Effector CD4-positive, alpha-beta T cell (primary cell): Measurements from ENCODE around the gene ZSWIM9.

Experiments used
- DNase-seq: peaks from one replicate; pipeline ENCODE4 v3.0.0-alpha.2; 2020

ZSWIM9 gene

GRCh38 chr19:48175578-48175977, 5.1 kb downstream of the ZSWIM9 start:
- DNase-seq: no peak

DNA sequence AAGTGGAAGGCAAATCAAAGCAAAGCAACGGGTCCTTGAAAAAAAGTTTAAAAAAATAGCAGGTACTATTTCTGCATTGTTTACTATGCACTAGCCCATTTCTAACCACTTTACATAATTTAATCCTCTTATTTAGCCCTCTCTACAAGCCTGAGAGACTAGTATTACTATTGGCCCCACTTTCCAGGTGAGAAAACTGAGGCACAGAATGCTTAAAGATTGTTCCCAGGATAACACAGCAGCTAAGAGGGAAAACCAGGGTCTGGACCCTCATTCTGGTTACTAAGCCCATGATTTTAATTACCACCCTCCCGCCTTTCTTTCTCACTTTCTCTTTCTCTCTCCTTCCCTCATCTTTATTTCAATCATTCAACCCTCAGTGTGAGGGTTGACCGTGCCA, 5.7 kb downstream of the ZSWIM9 start:
- no peak for DNase-seq

GRCh38 chr19:48181505-48181904, 11.0 kb downstream of the ZSWIM9 start:
- no peak for DNase-seq

DNA sequence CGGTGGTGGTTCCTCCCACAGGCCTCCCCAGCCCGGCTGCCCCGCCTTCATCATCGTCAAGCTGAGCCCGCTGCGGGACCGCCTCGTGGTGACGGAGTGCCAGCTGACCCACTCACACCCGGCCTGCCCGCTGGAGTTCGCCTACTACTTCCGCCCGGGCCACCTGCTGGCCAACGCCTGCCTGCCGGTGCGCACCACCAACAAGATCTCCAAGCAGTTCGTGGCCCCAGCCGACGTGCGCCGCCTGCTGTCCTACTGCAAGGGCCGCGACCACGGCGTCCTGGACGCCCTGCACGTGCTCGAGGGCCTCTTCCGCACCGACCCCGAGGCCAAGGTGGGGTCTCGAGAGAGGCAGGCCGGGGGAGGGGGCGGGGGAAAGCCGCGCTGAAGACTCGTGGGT, 12.0 kb downstream of the ZSWIM9 start:
- DNase-seq: no peak

- no peak for DNase-seq
These were observed 12.9 kb downstream of the ZSWIM9 start for GRCh38 chr19:48183356-48183755.

DNA sequence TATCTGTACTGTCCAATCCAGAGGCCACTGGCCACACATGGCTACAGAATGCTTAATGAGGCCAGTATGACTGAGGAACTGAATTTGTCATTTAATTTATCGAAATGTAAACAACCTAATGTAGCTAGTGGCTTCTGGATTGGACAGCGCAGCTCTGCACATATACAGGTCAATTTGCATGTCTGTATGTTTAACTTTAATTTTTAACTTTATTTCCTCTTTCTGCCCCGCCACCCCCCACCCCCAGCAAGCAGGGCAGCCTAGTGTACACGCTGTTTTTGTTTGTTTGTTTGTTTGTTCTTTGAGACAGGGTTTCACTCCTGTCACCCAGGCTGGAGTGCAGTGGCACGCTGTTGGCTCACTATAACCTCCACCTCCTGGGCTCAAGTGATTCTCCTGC, 15.5 kb downstream of the ZSWIM9 start:
- no peak for DNase-seq

DNA sequence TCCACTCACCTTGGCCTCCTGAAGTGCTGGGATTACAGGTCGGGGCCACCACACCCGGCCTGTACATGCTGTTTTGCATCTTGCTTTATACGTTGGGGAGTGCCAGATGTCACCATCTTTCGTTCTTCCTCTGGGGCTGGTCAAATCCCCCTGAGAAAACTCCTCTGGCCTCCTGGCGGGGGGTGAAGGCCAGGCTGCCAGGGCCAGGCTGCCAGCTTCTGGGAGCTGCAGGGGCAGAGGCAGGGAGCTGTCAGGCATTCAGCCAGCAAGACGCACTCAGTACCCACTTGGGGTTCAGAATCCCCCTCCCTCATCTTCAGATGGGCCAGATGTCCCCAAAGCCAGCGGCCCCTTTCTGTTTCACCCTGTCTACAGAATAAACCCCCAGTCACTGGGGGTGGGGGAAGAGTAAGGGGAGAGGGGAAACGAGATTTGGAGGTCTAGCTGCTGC, 16.1 kb downstream of the ZSWIM9 start:
- DNase-seq: no peak

DNA sequence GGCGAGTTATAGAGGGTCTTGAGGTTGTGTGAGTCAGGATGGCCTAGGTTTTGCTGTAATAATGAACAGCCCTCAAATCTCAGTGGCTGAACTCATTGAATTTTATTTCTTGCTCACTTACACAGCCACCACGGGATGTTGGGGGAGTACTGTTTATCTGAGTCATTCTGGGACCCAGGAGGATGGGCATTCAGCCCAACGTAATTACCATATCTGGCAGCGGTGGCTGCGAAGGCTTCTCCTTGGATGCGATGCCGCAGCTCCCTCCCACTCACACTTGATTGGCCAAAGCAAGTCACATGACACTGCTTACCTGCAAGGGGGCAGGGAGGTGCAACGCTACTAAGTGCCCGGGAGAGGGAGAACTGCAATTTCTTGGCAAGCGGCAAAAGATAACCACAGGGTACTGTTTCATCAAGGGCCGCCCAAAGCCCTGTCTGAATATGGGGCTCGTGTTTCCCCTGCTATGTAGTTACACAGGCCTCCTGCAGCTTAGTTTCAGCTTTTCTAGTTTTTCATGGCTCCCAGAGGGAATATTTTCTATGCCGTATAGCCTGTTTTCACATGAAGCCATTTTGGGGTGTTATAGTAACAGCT, 19.9 kb downstream of the ZSWIM9 start:
- peak; percentile 63 for DNase-seq

- DNase-seq: no peak
These were observed 20.4 kb downstream of the ZSWIM9 start for GRCh38 chr19:48190885-48191284.

DNA sequence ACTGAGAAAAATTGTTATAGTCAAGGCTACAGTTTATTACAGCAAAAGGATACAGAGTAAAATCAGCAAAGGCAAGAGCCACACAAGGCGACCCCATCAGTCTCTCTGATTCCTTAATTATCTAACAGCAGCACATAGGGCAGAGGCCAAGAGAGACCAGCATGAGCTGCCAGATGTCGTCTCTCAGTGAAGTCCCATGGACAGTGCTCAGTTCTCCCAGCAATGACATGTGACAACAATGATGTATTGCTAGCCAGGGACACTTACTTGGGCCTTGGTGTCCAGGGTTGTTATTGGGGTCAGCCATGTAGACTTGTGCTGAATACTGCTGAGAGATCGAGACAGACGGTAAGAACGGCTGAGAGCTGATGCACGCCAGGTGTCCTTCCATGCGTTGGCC, 22.3 kb downstream of the ZSWIM9 start:
- DNase-seq: no peak

GRCh38 chr19:48194041-48194843, 23.8 kb downstream of the ZSWIM9 start:
- peak; percentile 11 for DNase-seq

- DNase-seq: no peak
These were observed 24.7 kb downstream of the ZSWIM9 start for GRCh38 chr19:48194844-48195830.

DNA sequence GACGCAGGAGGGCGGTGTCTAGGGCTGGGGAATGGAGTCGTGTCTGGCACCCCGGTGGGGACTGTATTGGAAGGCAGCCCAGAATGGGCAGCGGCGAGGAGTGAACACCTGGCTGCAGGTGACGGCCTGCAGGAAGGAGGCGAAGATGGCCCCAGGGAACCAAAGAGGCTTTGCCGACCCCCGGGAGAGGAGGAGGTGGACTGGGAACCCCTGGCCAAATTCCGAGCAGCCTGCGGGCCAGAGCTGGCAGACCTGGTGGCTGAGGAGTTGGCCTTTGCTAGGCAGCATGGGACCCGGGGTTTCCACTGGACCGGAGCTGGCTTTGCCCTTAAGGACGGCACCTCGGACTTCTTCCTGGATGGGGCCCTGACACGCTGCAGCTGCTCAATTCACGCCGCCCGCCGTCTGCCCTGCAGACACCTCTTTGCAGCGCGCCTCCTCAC, 25.9 kb downstream of the ZSWIM9 start:
- DNase-seq: no peak

GRCh38 chr19:48196933-48197665, 26.6 kb downstream of the ZSWIM9 start:
- DNase-seq: no peak

- no peak for DNase-seq
These were observed 32.8 kb downstream of the ZSWIM9 start for GRCh38 chr19:48203222-48203793.

- DNase-seq: peak; percentile 81
These were observed 33.5 kb downstream of the ZSWIM9 start for GRCh38 chr19:48203794-48204628.

DNA sequence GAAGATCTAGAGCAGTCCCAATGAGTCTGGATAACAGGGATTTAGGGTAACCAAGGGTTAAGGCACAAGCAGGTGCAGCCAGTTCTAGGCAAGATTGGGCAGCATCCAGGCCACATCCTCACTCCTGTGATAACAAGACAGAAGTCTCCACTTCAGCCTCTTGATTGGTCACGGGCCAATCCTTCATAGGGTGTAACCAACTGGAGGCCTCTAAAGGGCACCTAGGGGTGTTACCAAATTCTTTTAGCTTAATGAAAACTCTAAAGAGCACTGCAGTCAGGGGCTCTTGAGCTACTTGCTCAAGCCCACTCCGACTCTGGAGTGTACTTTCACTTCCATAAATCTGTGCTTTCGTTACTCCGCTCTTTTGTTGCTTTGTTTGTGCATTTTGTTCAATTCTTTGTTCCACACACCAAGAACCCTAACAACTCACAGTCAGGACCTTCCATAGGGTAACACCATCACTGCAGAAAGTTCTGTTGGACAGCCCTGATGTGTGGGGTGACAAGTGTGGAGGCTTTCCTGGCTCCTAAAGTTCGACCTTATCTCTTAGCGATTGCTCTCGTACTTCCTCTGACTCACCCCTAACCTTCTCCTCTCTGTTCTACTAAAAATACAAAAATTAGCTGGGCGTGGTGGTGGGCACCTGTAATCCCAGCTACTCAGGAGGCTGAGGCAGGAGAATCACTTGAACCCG, 36.1 kb downstream of the ZSWIM9 start:
- DNase-seq: no peak

GRCh38 chr19:48210005-48210404, 39.5 kb downstream of the ZSWIM9 start:
- DNase-seq: no peak

GRCh38 chr19:48213959-48214358, 43.5 kb downstream of the ZSWIM9 start:
- DNase-seq: no peak

- no peak for DNase-seq
These were observed 46.5 kb downstream of the ZSWIM9 start for GRCh38 chr19:48216933-48217332.

DNA sequence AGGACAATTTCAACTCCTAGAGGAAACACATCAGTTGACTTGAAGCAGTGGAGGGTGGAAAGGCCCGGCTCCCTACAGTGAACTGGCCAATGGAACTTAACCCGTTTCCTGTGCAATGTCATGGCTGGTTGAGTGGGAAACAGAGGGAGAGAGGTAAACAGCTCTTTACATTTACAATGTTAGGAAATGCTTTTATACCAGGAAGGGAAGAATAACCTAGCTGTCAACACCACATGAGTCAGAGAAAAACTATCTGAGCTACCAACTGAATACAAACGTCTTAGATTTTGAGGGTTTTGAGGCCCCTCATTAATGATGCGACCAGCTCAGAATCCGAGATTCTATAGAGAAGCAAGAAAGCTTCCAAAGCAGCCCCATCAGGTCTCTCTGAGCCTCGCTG, 48.5 kb downstream of the ZSWIM9 start:
- no peak for DNase-seq
